HCT116 (cell line): ENCODE results near the gene PNLIPRP3.

Experiments
- SIN3A ChIP-seq: IDR thresholded peaks from 2 replicates; pipeline ENCODE4 v1.6.1; 2012; ENCODE audit warnings: low read depth
- ZFX ChIP-seq: fragments of 450-650 bp; IDR thresholded peaks from 2 replicates; pipeline ENCODE4 v1.6.1; 2017

DNA sequence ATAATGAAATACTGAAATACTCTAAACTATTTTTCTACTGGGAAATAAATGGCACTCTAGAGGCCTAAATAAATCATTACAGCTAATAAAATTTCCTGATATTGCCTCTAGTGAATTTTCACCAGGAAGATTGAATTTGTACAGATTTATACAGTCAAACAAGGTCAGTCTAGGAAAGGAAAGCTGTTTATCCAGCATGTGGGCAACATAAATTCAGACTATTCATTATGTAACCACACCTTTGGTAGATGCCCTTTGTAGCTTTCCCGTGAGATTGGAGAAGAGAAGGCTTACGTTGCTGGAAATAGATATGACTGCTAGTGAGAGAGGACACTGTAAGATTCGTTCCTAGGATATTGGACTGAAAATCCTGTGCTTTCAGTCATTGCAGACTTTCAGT lies 82.9 kb downstream of the PNLIPRP3 start:
- no peak for TF ChIP-seq ZFX
- no peak for TF ChIP-seq SIN3A
